ENCODE data around the gene ADCY10. TPM values are rescaled to one million over a fixed set of nuclear protein-coding genes. Genes with fewer than 3 reads are reported as not detected.
"Not testable (repeated sequence)": the region's sequence is repeated elsewhere in the genome, so short reads cannot be mapped to it uniquely, and the experiment has no call there.

Gene ADCY10
- total and polyA plus RNA-seq, 9 donors = 0.03 to 0.21 (median 0.09) TPM

- Histone ChIP-seq H3K9me3 (replicated peaks; ENCODE audit: control insufficient read depth, low read depth, low read length) (no peaks in the 10 kb centered on the region), H3K27ac (ENCODE audit: low read length) (peak overlapping the region; percentile 98), H3K36me3 (ENCODE audit: control insufficient read depth, insufficient read depth, low read length) (no peaks in the 10 kb centered on the region), H3K27me3 (ENCODE audit: control insufficient read depth, insufficient read depth, low read length) (no peaks in the 10 kb centered on the region), H3K4me1 (ENCODE audit: control insufficient read depth, insufficient read depth, low read length) (peaks cover 2% of the 10 kb centered on the region), H3K4me3 (ENCODE audit: low read length) (peak overlapping the region; percentile 74)
- no CpG with 5 or more reads among the region's 5 CpGs for WGBS (ENCODE audit: insufficient coverage)
- no peak for DNase-seq
These were observed 23.7 kb upstream of the ADCY10 start for GRCh38 chr1:167937709-167938010.

DNA sequence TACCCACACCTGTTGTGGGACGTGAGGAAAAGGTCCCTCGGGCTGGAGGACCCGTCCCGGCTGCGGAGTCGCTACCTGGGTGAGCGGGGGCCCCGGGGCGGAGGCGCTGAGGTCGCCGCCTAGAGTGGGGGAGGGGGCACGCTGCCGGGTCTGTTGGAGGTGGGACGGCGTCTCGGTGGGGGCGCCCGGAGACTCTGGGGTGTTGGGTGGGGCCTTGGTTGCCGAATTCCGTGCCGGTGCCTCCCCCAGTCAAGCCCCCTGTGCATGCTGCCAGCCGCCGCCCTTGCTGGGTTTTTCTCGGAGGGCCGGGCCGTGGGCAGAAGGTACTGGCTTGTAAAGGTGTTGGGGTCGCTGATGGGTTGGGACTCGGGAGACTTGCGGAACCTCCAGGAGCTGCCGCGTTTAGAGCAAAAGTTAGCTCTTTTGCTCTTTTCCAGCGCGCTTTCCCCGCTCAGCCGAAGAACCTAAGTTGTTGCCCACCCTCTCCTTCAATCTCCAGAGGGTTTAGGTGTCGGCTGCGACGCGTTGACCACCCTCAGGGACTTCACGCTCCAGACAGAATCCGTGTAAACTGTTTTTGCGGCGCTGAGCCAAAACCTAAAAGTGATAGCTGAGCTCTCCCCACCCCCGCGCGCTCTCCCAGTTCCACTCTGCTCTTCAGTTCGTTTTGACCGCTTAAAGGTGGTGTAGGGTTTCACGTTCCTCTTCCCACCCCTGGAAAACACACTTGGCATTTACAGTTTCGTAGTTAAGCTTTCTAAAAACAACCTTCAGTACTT, 23.2 kb upstream of the ADCY10 start, which contains the start of gene MPC2:
Gene MPC2, minus strand, starts transcription at position 143 of the 779 bp plus-strand sequence. CDS start 1,231 bp downstream, outside the sequence.
- H3K27me3 ChIP-seq (ENCODE audit: control insufficient read depth, insufficient read depth, low read length) = no peaks in the 10 kb centered on the region
- WGBS (ENCODE audit: insufficient coverage) = under 1% methylated on average over 50 of the region's 51 CpGs
- peaks cover 2% of the 10 kb centered on the region for H3K4me1 ChIP-seq (ENCODE audit: control insufficient read depth, insufficient read depth, low read length)

DNA sequence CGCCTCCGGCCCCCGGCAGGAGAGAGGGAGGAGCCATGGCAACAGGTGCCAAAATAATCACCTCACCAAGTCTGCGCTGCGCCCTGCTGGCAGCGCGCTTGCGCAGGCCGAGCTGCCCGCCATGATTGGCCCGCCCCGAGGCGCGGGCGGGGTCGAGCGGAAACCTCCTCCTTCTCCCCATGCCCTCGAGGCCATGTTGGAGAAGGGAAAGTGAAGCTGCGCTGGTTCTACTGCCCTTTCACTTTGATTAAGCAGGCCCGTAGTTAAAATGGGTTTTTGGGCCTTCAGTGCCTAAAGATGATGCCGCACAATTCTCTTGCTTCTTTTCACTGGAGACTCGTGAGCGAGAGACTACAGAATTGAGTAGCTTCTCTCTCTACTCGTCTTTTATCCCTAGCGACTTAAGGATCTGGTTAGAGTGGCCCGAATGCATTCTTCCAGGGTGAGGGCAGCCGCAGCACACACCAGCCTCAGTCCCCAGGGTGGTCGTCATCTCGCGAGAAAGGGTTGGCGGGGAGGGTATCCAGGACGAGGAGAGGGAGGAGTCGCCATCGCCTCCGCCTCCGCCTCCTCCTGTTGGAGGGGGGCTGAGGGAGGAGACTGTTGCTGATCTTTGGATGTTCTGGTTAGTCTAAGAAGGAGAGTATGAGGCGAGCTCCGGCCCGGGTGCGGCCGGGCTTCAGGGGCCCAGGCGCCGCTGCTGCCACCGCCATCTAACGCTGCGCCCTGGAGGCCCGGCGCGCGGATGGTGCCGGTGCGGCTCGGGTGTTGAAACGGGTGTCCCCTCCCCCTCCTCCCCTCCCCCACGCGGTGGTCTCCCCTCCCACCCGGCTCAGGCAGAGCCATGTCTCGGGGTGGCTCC, 22.4 kb upstream of the ADCY10 start, which contains the start of gene DCAF6:
Gene DCAF6, plus strand, starts transcription at position 616 of the 862 bp plus-strand sequence. Its CDS starts 229 bp downstream, at position 845.
- Histone ChIP-seq H3K9me3 (replicated peaks; ENCODE audit: control insufficient read depth, low read depth, low read length) (no peaks in the 10 kb centered on the region), H3K36me3 (ENCODE audit: control insufficient read depth, insufficient read depth, low read length) (no peaks in the 10 kb centered on the region), H3K27ac (ENCODE audit: low read length) (peak within 1 kb of the TSS; percentile 98), H3K4me3 (ENCODE audit: low read length) (peak within 1 kb of the TSS; percentile 74), H3K27me3 (ENCODE audit: control insufficient read depth, insufficient read depth, low read length) (no peaks in the 10 kb centered on the region), H3K4me1 (ENCODE audit: control insufficient read depth, insufficient read depth, low read length) (peaks cover 2% of the 10 kb centered on the region)
- 0% methylated on average over 20 of the region's 58 CpGs for WGBS (ENCODE audit: insufficient coverage)
- DNase-seq = peak; percentile 100

More for the DNA sequence above, 23.2 kb upstream of the ADCY10 start, which contains the start of gene MPC2:
- Histone ChIP-seq H3K27ac (ENCODE audit: low read length) (peak within 1 kb of the TSS; percentile 98), H3K9me3 (replicated peaks; ENCODE audit: control insufficient read depth, low read depth, low read length) (no peaks in the 10 kb centered on the region), H3K4me3 (ENCODE audit: low read length) (peak within 1 kb of the TSS; percentile 74), H3K36me3 (ENCODE audit: control insufficient read depth, insufficient read depth, low read length) (no peaks in the 10 kb centered on the region)
- peak; percentile 93 for DNase-seq

DNA sequence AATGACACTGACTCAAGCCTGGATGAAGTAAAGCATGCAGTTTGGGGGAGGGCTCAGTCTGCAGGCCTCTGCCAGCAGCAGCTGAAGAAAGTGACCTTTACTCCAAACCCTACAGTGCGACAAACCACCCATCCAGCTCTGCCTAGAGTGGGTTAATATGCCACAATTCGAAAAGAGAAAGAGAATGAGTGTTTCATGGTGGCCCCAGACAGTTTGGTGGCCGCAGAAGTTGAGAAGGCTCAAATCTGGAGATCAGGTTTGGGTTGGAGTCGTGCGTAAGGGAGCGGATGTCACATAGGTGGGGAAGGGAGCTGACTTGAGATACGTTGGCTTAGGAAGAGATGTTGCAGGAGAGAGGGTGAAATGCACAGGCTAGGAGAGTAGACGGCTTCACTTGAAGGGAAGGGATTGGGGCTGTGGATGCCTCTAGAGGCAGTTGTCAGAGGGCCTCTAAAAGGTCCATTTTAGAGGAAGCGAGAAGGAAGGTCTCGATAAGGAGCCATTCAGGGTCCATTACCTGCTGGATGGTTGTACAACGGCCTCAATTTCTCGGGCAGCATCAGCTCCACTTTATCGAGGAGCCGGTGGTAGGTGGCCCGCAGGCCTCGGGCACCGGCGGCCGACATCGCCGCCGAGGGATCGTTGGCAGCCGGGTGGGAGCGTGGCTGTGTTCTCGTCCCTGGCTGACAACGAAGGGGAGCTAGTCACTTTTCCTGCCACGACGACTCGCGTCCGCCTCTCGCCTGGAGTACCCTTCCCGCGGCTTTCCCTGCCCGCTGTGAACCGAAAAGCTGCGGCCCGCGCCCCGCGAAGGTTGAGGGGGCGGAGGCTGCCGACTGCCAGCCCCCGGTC, 21.5 kb upstream of the ADCY10 start:
- H3K9me3 ChIP-seq (replicated peaks; ENCODE audit: control insufficient read depth, low read depth, low read length) = no peaks in the 10 kb centered on the region
- peaks cover 2% of the 10 kb centered on the region for H3K4me1 ChIP-seq (ENCODE audit: control insufficient read depth, insufficient read depth, low read length)
- under 1% methylated on average over 32 of the region's 45 CpGs for WGBS (ENCODE audit: insufficient coverage)
- peak overlapping the region; percentile 97 for H3K27ac ChIP-seq (ENCODE audit: low read length)
- H3K36me3 ChIP-seq (ENCODE audit: control insufficient read depth, insufficient read depth, low read length) = no peaks in the 10 kb centered on the region
- H3K27me3 ChIP-seq (ENCODE audit: control insufficient read depth, insufficient read depth, low read length) = no peaks in the 10 kb centered on the region
- H3K4me3 ChIP-seq (ENCODE audit: low read length) = peak overlapping the region; percentile 74
- peak; percentile 65 for DNase-seq

- no peaks in the 10 kb centered on the region for H3K9me3 ChIP-seq (replicated peaks; ENCODE audit: control insufficient read depth, low read depth, low read length)
- H3K27me3 ChIP-seq (ENCODE audit: control insufficient read depth, insufficient read depth, low read length) = no peaks in the 10 kb centered on the region
- peak overlapping the region; percentile 97 for H3K27ac ChIP-seq (ENCODE audit: low read length)
- peak overlapping the region; percentile 74 for H3K4me3 ChIP-seq (ENCODE audit: low read length)
- no CpG with 5 or more reads among the region's 4 CpGs for WGBS (ENCODE audit: insufficient coverage)
- no peaks in the 10 kb centered on the region for H3K36me3 ChIP-seq (ENCODE audit: control insufficient read depth, insufficient read depth, low read length)
- peak; percentile 67 for DNase-seq
- peaks cover 2% of the 10 kb centered on the region for H3K4me1 ChIP-seq (ENCODE audit: control insufficient read depth, insufficient read depth, low read length)
These were observed 20.7 kb upstream of the ADCY10 start for GRCh38 chr1:167934426-167935215.

- WGBS (ENCODE audit: insufficient coverage) = no CpG with 5 or more reads among the region's 4 CpGs
- peaks cover 2% of the 10 kb centered on the region for H3K4me1 ChIP-seq (ENCODE audit: control insufficient read depth, insufficient read depth, low read length)
- H3K36me3 ChIP-seq (ENCODE audit: control insufficient read depth, insufficient read depth, low read length) = no peaks in the 10 kb centered on the region
- no peaks in the 10 kb centered on the region for H3K27me3 ChIP-seq (ENCODE audit: control insufficient read depth, insufficient read depth, low read length)
- no peaks in the 10 kb centered on the region for H3K9me3 ChIP-seq (replicated peaks; ENCODE audit: control insufficient read depth, low read depth, low read length)
- H3K4me3 ChIP-seq (ENCODE audit: low read length) = no peak overlapping the region
- H3K27ac ChIP-seq (ENCODE audit: low read length) = no peak overlapping the region
- DNase-seq = no peak
These were observed 19.9 kb upstream of the ADCY10 start for GRCh38 chr1:167933788-167934187.

GRCh38 chr1:167929725-167930124, 15.8 kb upstream of the ADCY10 start:
- peaks cover 2% of the 10 kb centered on the region for H3K4me1 ChIP-seq (ENCODE audit: control insufficient read depth, insufficient read depth, low read length)
- H3K36me3 ChIP-seq (ENCODE audit: control insufficient read depth, insufficient read depth, low read length) = no peaks in the 10 kb centered on the region
- no peak overlapping the region for H3K4me3 ChIP-seq (ENCODE audit: low read length)
- no peaks in the 10 kb centered on the region for H3K27me3 ChIP-seq (ENCODE audit: control insufficient read depth, insufficient read depth, low read length)
- DNase-seq = no peak
- no peaks in the 10 kb centered on the region for H3K9me3 ChIP-seq (replicated peaks; ENCODE audit: control insufficient read depth, low read depth, low read length)
- H3K27ac ChIP-seq (ENCODE audit: low read length) = no peak overlapping the region
- WGBS (ENCODE audit: insufficient coverage) = no CpG with 5 or more reads among the region's 1 CpG

GRCh38 chr1:167928919-167929318, 15.0 kb upstream of the ADCY10 start:
- not testable (repeated sequence) for DNase-seq; H3K27me3 ChIP-seq (ENCODE audit: control insufficient read depth, insufficient read depth, low read length); H3K4me1 ChIP-seq (ENCODE audit: control insufficient read depth, insufficient read depth, low read length); H3K36me3 ChIP-seq (ENCODE audit: control insufficient read depth, insufficient read depth, low read length); H3K9me3 ChIP-seq (replicated peaks; ENCODE audit: control insufficient read depth, low read depth, low read length); H3K4me3 ChIP-seq (ENCODE audit: low read length); H3K27ac ChIP-seq (ENCODE audit: low read length)
- 90% methylated on average over 2 of the region's 9 CpGs for WGBS (ENCODE audit: insufficient coverage)

GRCh38 chr1:167928457-167928852, 14.5 kb upstream of the ADCY10 start:
- H3K9me3 ChIP-seq (replicated peaks; ENCODE audit: control insufficient read depth, low read depth, low read length) = no peaks in the 10 kb centered on the region
- WGBS (ENCODE audit: insufficient coverage) = no CpG with 5 or more reads among the region's 2 CpGs
- H3K27me3 ChIP-seq (ENCODE audit: control insufficient read depth, insufficient read depth, low read length) = no peaks in the 10 kb centered on the region
- no peak overlapping the region for H3K27ac ChIP-seq (ENCODE audit: low read length)
- H3K4me1 ChIP-seq (ENCODE audit: control insufficient read depth, insufficient read depth, low read length) = peaks cover 2% of the 10 kb centered on the region
- H3K4me3 ChIP-seq (ENCODE audit: low read length) = no peak overlapping the region
- H3K36me3 ChIP-seq (ENCODE audit: control insufficient read depth, insufficient read depth, low read length) = no peaks in the 10 kb centered on the region
- DNase-seq = no peak

Measured in muscle of leg (tissue), 11 donors.